Measurements from ENCODE around the gene CCDC187.
"Not testable (repeated sequence)": the region's sequence is repeated elsewhere in the genome, so short reads cannot be mapped to it uniquely, and the experiment has no call there.

Gene CCDC187

DNA sequence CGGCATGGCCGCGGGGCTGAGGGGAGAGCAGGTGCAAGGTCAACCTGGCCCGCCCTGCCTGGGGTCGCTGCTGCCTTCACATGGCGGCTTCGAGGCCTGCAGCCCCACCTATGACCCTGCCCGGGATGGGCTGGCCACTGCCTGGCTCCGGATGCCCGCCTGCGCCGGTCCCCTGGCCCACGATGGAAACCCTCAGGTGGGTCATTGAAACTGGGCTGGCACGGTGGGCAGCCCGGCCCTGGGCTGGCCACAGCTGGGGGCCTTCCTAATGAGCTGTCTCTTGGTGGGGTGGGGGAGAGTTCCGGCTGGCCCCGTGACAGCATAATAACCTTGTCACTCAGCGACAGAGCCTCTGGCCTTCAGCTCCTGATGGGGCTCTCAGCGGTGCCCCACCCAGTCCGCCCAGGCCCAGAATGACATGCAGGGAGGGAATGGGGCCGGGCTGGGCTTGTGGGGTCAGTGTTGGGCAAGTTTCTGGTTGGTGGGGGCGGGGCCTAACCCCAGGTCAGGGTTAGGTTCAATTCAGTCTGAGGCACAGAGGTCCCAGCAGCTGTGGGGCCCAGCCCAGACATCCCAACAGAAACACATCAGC, at the start of gene CCDC187:
Gene CCDC187 (minus strand): TSS at position 270 of the 592 bp plus-strand sequence. CDS start 264 bp downstream, at position 6.
- no peak for DNase-seq

DNA sequence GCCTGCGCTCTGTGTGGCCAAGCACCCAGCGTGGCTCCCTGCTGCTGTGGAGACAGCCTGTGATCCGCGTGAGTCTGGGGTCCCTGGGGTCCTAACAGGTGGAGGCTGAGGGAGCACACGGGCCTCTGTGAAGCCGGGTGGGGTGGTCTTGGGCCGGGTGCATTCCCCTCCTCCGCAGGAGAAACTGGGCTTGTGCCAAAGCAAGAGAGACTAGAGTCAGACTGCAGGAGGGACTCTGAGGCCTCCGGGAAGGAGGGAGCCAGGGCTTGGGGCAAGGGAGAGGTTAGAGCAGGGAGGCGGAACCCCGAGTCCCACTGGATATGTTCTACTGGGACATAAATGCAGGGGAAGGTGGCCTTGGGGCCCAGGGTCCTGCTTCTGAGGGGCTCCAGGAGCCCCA, 49.2 kb upstream of the CCDC187 start:
- DNase-seq = no peak

DNA sequence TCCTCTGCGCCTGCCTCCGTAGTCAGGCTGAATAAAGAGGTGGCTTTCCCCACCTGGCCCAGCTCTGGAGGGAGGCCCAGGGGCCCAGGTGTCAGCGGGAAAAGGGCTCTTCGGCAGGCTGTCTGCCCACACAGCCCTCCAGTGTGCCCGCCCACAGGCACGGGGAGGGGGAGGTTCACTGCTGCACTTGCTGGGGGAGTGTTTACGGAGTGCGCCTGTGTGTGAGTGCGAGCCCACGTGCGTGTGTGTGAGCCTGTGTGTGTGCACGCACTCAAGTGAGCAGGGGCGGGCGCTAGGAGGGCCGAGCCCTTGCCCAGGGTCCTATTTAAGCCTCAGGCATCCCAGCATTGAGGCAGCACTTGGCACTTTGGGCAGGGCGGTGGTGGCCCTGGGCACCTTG, 48.8 kb upstream of the CCDC187 start:
- peak in 1 of 58 donors; percentile 12 for DNase-seq

DNA sequence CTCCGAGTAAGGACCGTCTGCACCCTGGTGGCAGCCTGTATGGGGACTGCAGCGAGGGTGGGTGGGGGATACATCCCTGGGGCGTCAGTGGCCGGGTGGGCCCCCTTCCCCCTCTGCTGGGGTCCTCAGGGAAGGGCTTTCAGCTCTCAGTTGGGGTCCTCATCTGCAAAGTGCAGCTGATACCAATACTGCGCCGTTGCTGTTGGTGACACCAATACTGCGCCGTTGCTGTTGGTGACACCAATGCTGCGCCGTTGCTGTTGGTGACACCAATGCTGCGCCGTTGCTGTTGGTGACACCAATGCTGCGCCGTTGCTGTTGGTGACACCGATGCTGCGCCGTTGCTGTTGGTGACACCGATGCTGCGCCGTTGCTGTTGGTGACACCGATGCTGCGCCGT, 48.0 kb upstream of the CCDC187 start:
- not testable (repeated sequence) for DNase-seq

DNA sequence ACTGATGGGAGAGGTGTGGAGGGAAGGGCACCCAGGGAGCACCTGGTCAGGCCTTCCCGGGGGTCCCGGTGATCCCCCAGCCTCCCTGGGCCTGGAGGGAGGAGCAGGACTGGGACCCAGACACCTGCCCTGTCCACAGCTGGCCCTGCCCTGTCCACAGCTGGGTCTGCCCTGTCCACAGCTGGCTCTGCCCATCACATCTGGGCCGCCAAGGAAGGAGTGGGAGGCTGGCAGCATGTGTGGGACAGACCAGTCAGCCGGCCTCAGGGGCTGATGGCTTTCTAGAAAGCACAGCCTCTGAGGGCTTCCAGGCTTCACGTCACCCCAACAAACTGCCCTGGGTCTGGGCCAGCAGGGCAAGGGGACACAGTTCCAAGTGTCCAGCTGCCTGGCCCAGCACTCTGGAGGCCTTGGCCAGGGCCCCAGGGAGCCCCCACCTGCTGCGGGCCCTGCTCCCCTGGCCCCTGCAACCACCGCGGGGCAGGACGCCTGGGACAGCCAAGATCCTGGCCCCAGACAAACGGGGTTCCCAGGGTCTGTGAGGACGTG, 47.4 kb upstream of the CCDC187 start:
- peak in 5 of 58 donors; percentile 11 to 34 (median 21) for DNase-seq

DNA sequence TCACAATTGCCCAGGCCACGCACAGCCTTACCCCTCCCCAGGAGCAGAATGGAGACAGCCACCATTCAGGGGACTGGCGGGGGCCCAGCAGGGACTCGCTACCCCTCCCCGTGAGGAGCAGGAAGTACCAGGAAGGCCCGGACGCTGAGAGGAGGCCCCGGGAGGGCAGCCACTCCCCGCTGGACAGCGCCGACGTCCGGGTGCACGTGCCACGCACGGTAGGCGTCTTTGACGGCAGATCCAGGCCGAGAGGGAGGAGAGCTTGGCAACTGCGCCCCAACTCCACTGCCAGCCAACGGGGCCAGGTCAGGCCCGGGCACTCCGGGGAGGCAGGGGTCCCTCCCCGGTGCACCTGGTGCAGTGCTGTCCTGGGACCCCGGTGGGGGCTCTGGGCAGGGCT, 45.7 kb upstream of the CCDC187 start:
- DNase-seq = no peak

DNA sequence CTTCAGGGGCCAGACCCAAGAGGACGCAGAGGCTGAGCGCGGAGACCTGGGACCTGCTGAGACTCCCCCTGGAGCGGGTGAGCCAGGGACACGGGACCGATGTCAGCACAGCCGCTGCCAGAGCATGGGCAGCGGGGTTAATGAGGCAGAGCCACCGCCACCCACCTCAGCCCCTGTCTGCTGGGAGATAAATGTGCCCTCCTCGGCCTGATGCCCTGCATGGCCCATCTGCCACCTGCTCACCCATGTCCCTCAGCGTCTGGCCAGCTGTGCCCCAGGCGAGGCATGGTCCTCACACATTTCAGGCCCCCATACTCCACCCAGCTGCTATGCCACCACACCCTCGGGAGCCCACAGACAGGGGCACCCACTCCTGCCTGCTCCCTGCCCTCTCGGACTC, 44.8 kb upstream of the CCDC187 start:
- DNase-seq = no peak

DNA sequence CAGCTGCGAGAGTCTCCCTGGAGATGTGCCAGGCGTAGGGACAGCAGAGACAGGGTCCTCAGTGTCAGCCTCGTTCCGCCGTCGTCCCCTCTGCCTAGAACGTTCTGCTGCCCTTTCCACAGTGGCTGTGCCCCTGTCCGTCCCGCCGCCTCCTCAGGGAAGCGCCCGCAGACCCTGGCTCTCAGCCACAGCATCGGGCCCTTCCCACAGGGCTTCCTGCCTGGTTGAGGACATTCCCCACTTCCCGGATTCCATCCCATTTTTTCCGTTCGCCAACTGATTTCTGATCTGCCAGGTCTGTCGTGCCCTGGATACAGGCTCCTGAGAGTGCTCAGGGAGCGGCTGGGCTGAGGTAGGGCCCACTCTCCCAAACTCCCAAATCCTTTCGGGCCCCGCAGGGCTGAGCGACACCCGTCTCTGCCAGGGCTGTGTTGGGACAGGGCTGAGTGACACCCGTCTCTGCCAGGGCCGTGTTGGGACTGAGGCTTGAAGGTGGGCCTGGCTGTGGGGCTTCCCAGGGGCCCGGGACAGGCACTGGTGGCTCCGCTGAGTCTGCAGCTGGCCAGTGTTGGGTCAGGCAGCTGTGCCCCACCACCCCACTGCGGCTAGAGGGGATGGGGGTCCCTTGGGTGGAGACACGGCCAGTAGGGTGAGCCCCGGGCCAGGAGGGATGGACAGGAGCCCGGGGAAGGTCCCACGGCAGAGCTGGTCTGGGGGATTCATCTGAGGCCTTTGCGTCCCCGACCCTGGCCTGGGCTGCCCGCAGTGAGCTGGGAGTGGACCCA, 43.8 kb upstream of the CCDC187 start:
- DNase-seq = peak in 1 of 58 donors; percentile 24

DNA sequence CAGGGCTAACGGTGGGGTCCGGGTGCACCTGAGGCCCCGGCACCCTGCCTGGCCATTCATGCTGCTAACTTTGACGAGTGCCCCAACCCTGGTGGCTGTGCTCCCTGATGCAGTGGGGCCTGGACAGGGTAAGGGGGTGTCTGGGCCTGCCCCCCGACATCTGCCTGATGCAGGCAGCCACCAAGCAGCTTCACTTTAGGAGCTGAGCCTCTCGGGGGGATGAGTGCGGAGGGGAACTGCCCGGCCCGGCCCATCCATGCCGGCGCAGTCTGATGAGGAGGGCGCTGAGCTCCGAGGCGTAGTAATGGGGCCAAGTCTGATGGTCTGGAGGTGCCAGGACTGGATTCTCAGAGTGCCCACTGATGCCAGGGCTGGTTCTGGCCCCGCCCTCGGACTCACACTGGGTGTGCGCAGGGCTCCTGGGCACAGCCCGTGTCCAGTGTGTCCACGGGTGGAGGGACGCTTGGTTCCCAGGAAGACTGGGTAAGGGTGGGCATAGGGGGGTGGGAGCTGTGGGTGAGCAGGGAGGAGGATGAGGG, 43.1 kb upstream of the CCDC187 start:
- peak in 1 of 58 donors; percentile 6 for DNase-seq

DNA sequence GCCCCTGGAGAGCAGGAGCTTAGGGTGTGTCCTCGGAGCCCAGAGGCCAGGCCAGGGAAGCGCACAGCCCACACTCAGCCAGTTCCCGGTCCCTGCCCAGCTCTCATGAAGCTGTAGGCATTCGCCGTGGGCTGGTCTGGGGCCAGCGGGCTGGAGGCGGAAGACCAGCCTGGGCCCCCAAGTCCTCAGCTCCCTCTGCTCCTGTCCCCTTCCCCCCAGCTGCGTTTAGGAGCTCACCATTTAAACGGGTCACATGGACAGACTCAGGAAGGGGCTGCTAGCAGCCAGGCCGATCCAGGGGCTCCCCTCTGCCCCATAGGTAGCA, 42.2 kb upstream of the CCDC187 start:
- DNase-seq = no peak

DNA sequence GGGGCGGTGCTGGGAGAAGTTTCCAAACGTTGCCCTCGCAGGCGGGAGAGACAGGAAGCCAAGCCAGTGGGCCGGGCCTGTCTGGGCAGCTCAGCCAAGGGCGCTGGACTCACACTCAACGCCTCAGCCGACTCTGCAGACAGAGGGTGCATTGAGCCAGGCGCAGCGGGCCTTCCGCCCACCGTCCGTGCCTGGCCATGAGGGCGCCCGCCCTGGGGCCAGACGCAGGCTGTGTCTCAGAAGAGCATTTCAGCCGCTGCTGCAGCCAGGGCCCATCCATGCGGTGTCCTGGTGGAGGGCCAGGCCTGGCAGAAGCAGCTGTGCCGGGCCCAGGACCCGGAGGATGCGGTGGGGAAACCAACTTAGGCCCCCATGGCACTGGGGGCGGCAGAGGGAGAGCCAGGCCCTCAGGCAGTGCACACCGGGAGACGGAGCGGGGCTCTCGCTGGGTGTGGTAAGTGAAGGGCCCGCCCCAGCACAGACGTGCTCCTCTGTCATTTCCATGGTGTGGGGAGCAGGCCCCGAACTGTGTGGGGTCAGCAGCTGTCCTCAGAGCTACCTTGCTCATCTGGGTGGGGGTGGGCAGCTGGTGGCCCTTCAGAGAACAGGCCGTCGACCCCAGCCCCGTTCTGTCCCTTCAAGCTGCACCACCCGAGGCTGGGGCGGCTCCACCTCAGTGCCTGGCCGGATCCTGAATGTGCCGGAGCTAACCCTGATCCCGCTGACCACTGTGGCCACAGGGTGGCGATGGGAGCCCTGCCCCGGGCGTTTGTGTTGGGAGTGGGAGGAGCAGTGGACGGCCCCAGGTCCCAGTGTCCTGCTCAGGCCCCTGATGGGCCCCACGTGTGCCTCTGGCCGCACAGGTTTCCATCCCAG, 41.6 kb upstream of the CCDC187 start:
- peak in 55 of 58 donors; percentile 16 to 92 (median 79) for DNase-seq

DNA sequence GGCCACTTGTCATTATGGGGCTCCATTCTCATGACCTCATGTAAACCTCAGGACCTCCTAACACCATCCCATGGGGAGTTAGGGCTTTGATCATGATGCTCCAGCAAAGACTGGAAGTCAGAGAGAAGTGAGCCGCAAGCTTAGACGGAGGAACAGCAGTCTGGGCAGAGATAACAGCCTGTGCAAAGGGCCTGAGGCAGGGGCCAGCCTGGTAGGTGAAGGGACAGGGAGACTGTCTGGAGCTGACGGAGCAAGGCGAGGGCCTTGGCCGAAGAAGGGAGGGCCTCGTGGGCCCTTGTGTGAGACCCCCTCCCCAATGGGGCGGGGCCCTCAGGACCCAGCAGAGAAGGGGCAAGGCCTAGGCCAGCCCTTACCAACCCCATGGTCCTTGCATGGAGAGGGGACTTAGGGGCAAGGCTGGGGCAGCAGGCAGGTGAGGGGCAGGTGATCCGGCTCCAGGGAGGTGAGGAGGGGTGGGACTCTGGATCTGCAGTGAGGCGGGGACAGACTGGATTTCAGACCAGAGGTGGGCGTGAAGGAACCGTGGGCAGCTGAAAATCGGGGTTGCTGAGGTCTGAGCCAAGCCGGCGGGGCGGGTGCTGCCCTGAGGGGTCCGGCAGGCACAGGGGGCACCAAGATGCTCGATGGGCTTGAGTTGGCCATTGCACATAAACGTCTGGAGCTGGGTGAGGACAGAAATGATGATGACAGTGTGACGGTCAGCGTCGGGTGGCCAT, 40.8 kb upstream of the CCDC187 start:
- no peak for DNase-seq

DNA sequence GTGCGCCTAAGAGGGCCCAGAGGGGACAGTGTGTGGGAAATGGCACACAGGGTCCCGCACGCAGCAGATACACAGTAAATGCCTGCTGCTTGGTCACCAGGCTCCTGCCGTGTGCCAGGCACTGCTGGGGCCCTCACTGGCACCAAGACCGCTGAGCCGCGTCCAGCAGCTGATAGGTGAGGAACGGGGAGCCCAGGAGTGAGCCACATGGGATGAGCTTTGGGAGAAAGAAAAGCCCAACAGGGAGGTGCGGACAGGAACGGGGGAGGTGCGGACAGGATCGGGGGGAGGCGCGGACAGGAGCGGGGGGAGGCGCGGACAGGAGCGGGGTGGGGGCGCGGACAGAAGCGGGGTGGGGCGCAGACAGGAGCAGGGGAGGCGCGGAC, 40.0 kb upstream of the CCDC187 start:
- no peak for DNase-seq

DNA sequence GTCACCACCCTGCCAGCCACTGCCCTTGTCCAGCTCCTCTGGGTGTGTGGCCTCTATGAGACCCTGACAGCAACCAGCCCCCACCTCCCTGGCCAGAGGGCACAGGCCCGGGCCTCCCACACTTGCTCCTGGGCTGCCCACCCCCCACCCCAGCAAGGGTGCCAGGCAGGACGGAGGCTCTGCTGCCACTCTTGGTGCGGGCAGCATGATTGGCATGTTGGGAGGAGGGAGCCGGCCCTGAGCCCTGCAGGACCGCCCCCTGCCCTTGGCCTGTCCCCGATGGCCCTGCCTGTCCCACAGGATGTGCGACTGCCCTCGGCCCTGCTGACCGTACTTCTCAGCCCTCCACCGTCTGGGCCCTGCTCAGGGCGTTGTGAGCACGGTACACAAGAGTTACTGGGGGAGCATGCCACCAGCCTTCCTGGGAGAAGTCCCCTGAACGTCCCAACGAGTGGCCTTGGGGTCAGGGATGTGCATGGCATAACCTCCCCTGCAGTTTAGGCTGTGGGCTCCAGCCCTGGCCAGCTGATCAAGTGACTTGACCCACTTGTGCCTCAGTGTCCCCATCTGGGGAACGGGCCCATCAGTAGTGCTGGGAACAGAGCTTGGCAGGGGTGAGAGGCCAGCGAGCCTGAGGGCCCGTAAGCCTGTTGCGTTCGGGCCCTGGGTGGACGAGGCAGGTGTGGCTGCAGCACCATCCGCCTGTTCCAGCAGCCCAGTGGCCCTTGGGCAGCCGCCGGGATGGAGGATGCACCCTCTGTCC, 39.4 kb upstream of the CCDC187 start:
- DNase-seq = peak in 1 of 58 donors; percentile 49

DNA sequence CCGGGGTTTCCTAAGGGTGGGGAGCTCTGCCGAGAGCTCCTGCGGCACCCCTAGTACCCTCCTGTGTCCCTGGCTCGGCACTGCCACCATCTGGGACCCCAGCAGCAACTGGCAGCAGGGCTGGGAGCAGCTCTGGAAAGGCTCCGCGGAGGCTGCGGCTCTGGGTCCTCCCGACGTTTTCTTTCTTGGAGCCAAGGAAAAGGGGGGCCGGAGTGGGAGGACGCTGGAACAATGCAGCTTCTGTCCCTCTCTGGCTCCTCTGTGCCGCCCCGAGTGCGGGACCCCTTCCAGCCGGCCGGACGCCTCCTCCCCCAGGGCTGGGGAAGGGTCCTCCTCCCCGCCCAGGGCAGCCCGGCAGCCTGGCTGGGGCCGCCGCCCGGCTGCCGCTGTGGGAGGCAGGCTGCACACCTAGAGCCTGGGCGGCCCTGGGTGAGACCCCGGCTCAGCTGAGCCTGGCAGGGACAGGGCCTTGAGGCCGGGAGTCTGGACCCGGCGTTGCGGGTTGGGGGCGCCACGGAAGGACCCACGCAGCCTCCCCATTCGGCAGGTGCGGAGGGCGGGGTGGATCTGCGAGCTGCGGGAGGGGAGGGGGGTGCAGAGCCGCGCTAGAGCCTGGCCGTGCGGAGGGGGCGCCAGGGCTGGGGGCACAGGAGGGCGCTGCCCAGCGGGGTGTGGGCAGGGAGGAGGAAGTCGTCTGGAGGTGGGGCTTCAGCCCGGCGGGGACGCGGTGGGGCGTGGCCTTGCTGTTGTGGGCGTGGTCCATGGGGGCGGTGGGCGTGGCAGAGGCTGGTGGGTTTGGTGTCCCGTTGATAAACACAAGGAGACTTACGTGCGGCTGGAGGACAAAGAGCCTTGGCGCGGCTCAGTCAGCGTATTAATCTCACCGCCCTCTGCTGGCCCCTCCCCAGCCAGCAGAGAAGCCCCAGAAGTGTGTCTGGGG, 38.6 kb upstream of the CCDC187 start:
- DNase-seq = peak in 52 of 58 donors; percentile 22 to 84 (median 64)

DNA sequence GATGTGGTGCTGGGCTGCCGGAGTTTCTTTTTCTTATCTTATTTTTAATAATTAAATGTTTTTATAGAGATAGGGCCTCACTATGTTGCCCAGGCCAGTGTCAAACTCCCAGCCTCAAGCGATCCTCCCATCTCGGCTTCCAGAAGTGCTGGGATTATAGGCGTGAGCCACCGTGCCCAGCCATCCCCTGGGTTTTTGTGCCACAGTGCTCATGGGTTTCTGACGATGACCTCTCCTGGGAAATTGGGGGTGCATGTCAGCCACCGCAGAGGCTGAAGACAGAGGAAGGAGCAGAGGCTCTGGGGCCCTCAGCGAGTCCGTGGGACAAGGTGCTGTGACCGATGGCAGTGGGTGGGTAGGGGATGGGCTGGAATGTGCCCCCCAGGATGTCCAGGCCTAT, 37.9 kb upstream of the CCDC187 start:
- DNase-seq = no peak

DNA sequence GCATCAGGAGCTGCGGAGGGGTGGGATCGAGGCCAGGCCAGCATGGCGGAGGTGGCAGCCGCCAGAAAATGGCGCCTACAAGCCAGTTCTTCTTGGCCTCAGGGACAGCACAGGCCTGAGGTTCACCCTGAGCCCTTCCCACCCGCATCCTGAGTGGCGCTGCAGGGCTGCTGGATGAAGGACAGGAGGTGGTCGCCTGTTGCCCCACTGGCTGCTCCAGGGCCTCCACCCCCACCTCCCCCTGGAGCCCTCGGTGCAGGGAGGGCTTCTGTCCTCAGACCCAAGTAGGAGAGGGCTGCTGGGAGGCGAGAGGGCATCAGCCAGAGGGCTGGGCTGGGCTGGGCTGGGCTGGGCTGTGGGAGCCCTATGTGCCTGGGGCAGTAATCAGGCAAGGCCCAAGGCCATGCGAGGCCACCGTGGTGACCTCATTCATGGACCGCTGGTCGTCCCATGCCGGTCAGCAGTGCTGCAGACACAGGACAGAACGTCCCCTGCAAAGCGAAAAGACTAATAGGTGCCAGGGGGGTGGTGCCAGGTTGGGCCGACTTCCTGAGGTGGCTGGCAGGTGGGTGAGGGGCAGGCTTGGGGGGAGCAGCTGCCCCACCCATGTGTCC, 37.3 kb upstream of the CCDC187 start:
- DNase-seq = peak in 1 of 58 donors; percentile 17

DNA sequence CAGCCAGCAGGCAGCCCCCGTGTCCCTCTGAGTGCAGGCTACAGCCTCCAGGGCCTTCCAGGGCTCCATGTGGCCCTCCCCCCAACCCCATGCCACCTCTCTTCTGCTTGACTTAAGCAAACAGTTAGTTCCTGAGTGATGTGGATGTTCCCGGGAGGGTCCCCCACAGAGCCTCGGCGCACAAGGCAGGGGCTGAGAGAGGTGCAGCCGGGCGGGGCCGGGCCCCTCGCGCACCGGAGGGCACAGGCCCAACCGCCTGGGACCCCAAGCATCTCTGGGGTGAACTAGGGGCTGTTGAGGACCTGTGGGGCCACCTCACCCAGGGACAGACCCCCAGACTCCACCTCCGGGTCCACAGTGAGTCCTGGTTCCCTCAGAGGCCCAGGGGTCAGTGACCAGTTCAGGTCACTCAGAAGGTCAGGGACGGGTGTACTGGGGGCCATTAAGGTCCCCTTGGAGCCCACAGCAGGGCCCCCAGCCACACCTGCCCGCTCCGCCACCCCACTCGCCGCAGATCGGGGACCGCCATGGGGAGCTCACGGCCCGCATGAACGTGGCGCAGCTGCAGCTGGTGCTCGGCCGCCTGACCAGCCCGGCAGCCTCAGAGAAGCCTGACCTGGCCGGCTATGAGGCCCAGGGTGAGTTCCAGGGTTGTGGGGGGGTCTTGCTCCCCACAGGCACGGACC, 36.6 kb upstream of the CCDC187 start:
- no peak for DNase-seq

Data from anterior cingulate cortex (tissue), 58 donors.